HEK293 (cell line): ENCODE data around the gene ARL3.

Experiments used
- CTCF ChIA-PET: fragments of 350-600 bp; formaldehyde crosslinking; extraction: SDS; loops from one replicate; lab custom pipeline; 2021; ENCODE audit warnings: antibody characterized with exemption; lab: Yijun Ruan, JAX
- POLR2A ChIA-PET: fragments of 300-600 bp; formaldehyde crosslinking; extraction: SDS; loops from one replicate; lab custom pipeline; 2020; ENCODE audit warnings: antibody characterized with exemption, inconsistent platforms; lab: Yijun Ruan, JAX
- H3K27ac ChIP-seq: fragments of 200-500 bp; sonication (Bioruptor generic); 2 replicates; pipeline ENCODE4 v1.5.1; 2014; ENCODE audit warnings: low read depth, low read length, control low read depth, inconsistent platforms; ENCODE audit errors: extremely low read depth
- H3K36me3 ChIP-seq, 2 experiments: fragments of 200-500 bp in 1 of 2; sonication (Bioruptor generic) in 1 of 2; 1 replicate in 1 of 2; 2 replicates in 1 of 2; pipeline ENCODE4 v1.5.1; 2014 to 2017; ENCODE audit warnings: inconsistent platforms in 2 of 2, low read length in 2 of 2; ENCODE audit not compliant: control insufficient read depth in 2 of 2, insufficient read depth in 1 of 2
- H3K4me1 ChIP-seq: fragments of 200-500 bp; sonication (Bioruptor generic); 2 replicates; pipeline ENCODE4 v1.5.1; 2014; ENCODE audit warnings: mild to moderate bottlenecking, low read length, inconsistent platforms; ENCODE audit not compliant: control insufficient read depth, insufficient read depth
- H3K4me3 ChIP-seq: 2 replicates; pipeline ENCODE4 v1.5.1; 2011; ENCODE audit warnings: low read depth, mild to moderate bottlenecking, control low read depth, low read length, moderate library complexity
- H3K9me3 ChIP-seq: fragments of 200-500 bp; sonication (Bioruptor generic); 2 replicates; pipeline ENCODE4 v1.5.1; 2014; ENCODE audit warnings: low read depth, low read length, inconsistent platforms; ENCODE audit not compliant: control insufficient read depth, insufficient read depth
- FEZF1 ChIP-seq: fragments of 450-650 bp; formaldehyde crosslinking; IDR thresholded peaks from 2 replicates; pipeline ENCODE4 v1.5.1; 2016; ENCODE audit warnings: missing biosample characterization, missing genetic modification characterization
- GLIS1 ChIP-seq: fragments of 450-650 bp; formaldehyde crosslinking; IDR thresholded peaks from 2 replicates; pipeline ENCODE4 v1.5.1; 2016; ENCODE audit warnings: missing biosample characterization, missing genetic modification characterization
- SCRT1 ChIP-seq: fragments of 450-650 bp; formaldehyde crosslinking; IDR thresholded peaks from 2 replicates; pipeline ENCODE4 v1.5.1; 2016; ENCODE audit warnings: missing biosample characterization, missing genetic modification characterization, borderline replicate concordance
- SETDB1 ChIP-seq: IDR thresholded peaks from one replicate; pipeline ENCODE4 v1.6.1; 2017; ENCODE audit warnings: mild to moderate bottlenecking, low read length, moderate library complexity, mixed read lengths; ENCODE audit not compliant: insufficient read length
- ZBTB21 ChIP-seq: fragments of 450-650 bp; formaldehyde crosslinking; IDR thresholded peaks from 2 replicates; pipeline ENCODE4 v1.5.1; 2017; ENCODE audit warnings: missing biosample characterization, missing genetic modification characterization
- ZBTB7A ChIP-seq: fragments of 450-650 bp; formaldehyde crosslinking; IDR thresholded peaks from 2 replicates; pipeline ENCODE4 v1.5.1; 2016; ENCODE audit warnings: low read depth, missing biosample characterization, missing genetic modification characterization
- ZNF112 ChIP-seq: fragments of 450-650 bp; formaldehyde crosslinking; IDR thresholded peaks from 2 replicates; pipeline ENCODE4 v1.5.0; 2017; ENCODE audit warnings: missing biosample characterization, missing genetic modification characterization
- ZNF133 ChIP-seq: fragments of 450-650 bp; formaldehyde crosslinking; IDR thresholded peaks from 2 replicates; pipeline ENCODE4 v1.5.1; 2016; ENCODE audit warnings: missing biosample characterization, missing genetic modification characterization
- ZNF155 ChIP-seq: fragments of 450-650 bp; formaldehyde crosslinking; IDR thresholded peaks from 2 replicates; pipeline ENCODE4 v1.5.1; 2016; ENCODE audit warnings: missing biosample characterization, missing genetic modification characterization
- ZNF157 ChIP-seq: fragments of 450-650 bp; formaldehyde crosslinking; IDR thresholded peaks from 2 replicates; pipeline ENCODE4 v1.5.1; 2016; ENCODE audit warnings: missing biosample characterization, missing genetic modification characterization
- ZNF184 ChIP-seq: fragments of 450-650 bp; IDR thresholded peaks from 2 replicates; pipeline ENCODE4 v1.5.1; 2018; ENCODE audit warnings: missing biosample characterization, mild to moderate bottlenecking, missing genetic modification characterization
- ZNF2 ChIP-seq: fragments of 450-650 bp; formaldehyde crosslinking; IDR thresholded peaks from 2 replicates; pipeline ENCODE4 v1.5.1; 2016; ENCODE audit warnings: missing biosample characterization, missing genetic modification characterization
- ZNF248 ChIP-seq: fragments of 450-650 bp; formaldehyde crosslinking; IDR thresholded peaks from 2 replicates; pipeline ENCODE4 v1.5.1; 2017; ENCODE audit warnings: missing biosample characterization, missing genetic modification characterization
- ZNF292 ChIP-seq: fragments of 450-650 bp; formaldehyde crosslinking; IDR thresholded peaks from 2 replicates; pipeline ENCODE4 v1.5.1; 2016; ENCODE audit warnings: low read depth, missing biosample characterization, missing genetic modification characterization, borderline replicate concordance
- ZNF404 ChIP-seq: fragments of 450-650 bp; formaldehyde crosslinking; IDR thresholded peaks from 2 replicates; pipeline ENCODE4 v1.5.1; 2017; ENCODE audit warnings: missing biosample characterization, missing genetic modification characterization
- ZNF426 ChIP-seq: fragments of 450-650 bp; formaldehyde crosslinking; IDR thresholded peaks from 2 replicates; pipeline ENCODE4 v1.5.1; 2017; ENCODE audit warnings: missing biosample characterization, missing genetic modification characterization, mild to moderate bottlenecking, inconsistent platforms, moderate library complexity
- ZNF510 ChIP-seq: fragments of 450-650 bp; formaldehyde crosslinking; IDR thresholded peaks from 2 replicates; pipeline ENCODE4 v1.5.1; 2018; ENCODE audit warnings: mild to moderate bottlenecking, missing genetic modification characterization, missing biosample characterization; ENCODE audit not compliant: insufficient replicate concordance
- ZNF548 ChIP-seq: fragments of 450-650 bp; formaldehyde crosslinking; IDR thresholded peaks from 2 replicates; pipeline ENCODE4 v1.5.1; 2016; ENCODE audit warnings: missing biosample characterization, missing genetic modification characterization
- ZNF560 ChIP-seq: fragments of 450-650 bp; formaldehyde crosslinking; IDR thresholded peaks from 2 replicates; pipeline ENCODE4 v1.5.1; 2017; ENCODE audit warnings: missing biosample characterization, missing genetic modification characterization, borderline replicate concordance
- ZNF629 ChIP-seq: fragments of 450-650 bp; formaldehyde crosslinking; IDR thresholded peaks from 2 replicates; pipeline ENCODE4 v1.5.1; 2017; ENCODE audit warnings: missing biosample characterization, missing genetic modification characterization
- ZNF654 ChIP-seq: fragments of 450-650 bp; formaldehyde crosslinking; IDR thresholded peaks from 2 replicates; pipeline ENCODE4 v1.5.1; 2016; ENCODE audit warnings: low read depth, missing biosample characterization, missing genetic modification characterization
- ZNF660 ChIP-seq: fragments of 450-650 bp; IDR thresholded peaks from 2 replicates; pipeline ENCODE4 v1.5.1; 2018; ENCODE audit warnings: missing biosample characterization, mild to moderate bottlenecking, missing genetic modification characterization
- ZNF777 ChIP-seq: fragments of 450-650 bp; formaldehyde crosslinking; IDR thresholded peaks from 2 replicates; pipeline ENCODE4 v1.5.1; 2017; ENCODE audit warnings: missing biosample characterization, missing genetic modification characterization, borderline replicate concordance
- ZNF792 ChIP-seq: fragments of 450-650 bp; formaldehyde crosslinking; IDR thresholded peaks from 2 replicates; pipeline ENCODE4 v1.5.1; 2016; ENCODE audit warnings: missing biosample characterization, missing genetic modification characterization
- ZNF843 ChIP-seq: fragments of 450-650 bp; formaldehyde crosslinking; IDR thresholded peaks from 2 replicates; pipeline ENCODE4 v1.5.1; 2016; ENCODE audit warnings: missing biosample characterization, missing genetic modification characterization
- TF ChIP-seq, protein P1 (sequence below): fragments of 450-650 bp; formaldehyde crosslinking; IDR thresholded peaks from 2 replicates; pipeline ENCODE4 v1.5.1; 2017; ENCODE audit warnings: missing biosample characterization, missing genetic modification characterization
- TF ChIP-seq, protein P2 (sequence below): fragments of 450-650 bp; formaldehyde crosslinking; IDR thresholded peaks from 2 replicates; pipeline ENCODE4 v1.5.1; 2016; ENCODE audit warnings: missing biosample characterization, missing genetic modification characterization, borderline replicate concordance
- TF ChIP-seq, protein P3 (sequence below): fragments of 450-650 bp; formaldehyde crosslinking; optimal IDR thresholded peaks from 2 replicates; pipeline ENCODE3; 2016; ENCODE audit warnings: missing biosample characterization, mild to moderate bottlenecking, missing genetic modification characterization

The ARL3 gene

DNA sequence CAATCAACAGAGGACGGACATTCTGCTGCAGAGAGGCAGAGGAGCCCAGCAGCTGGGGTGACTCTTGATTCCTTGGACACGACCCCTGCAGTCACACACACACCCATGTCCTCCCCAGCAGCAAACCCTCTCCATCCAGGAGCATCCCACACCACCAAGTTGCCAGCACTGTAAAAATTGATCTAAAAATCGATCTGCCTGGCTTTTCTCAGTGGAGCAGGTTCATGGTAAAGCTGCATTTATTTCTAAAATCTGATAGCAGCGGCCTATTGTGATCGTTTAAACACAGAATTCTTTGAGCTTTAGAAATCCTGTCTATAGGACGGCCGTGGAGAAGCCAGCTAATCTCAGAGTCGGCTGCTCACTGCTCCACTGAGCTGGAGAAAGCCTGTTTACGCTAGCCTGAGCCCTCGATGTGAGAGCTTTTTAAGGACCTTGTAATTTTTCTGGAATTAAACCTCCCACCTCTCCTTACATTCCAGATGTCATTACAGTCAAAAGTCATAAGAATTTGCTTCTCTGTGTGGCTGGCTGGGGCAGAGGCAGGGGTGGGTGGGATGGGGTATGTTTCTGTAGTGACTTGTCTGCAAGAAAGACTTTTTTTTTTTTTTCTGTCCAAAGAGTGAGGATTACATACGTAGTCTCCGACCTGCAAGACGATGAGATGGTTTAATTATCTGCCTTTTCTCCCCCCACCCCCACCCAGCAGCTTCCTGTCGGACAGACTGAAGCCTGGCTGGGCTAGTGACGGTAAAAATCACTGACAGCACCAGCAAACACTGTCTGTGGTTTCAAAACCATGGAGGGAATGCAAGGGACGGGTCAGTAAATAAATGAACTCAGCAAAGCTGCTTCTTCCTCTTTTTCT, 38.3 kb downstream of the ARL3 start:
- Histone ChIP-seq H3K4me1 (peaks cover 15% of the 10 kb centered on the region), H3K4me3 (no peak overlapping the region), H3K36me3 (peaks cover 0 to 4% of the 10 kb centered on the region in 2 experiments; a peak in 1 of 3 replicates), H3K27ac (no peak overlapping the region), H3K9me3 (no peaks in the 10 kb centered on the region)
- CTCF ChIA-PET, result interaction anchor here (0.6 to 7.2 kb wide), 9 partner anchors 10 to 1009 kb away, joined by 3 to 57 read pairs (median 3); partner anchors contain the start of genes ARL3 and SFXN2
- POLR2A ChIA-PET, result interaction anchor here (0.7 to 2.3 kb wide), 7 partner anchors 15 to 199 kb away, joined by 3 to 13 read pairs (median 4); partner anchors contain the start of genes ARL3 and SFXN2
- no peak for TF ChIP-seq ZBTB7A (tag by site-specific recombination)
- TF ChIP-seq ZNF777 (tag by site-specific recombination), result no peak
- no peak for TF ChIP-seq ZNF660 (tag by site-specific recombination)
- no peak for TF ChIP-seq ZNF248 (tag by site-specific recombination)
- no peak for TF ChIP-seq ZNF133
- no peak for TF ChIP-seq ZNF548 (tag by site-specific recombination)
- no peak for TF ChIP-seq ZNF629
- no peak for TF ChIP-seq ZNF560 (tag by site-specific recombination)
- TF ChIP-seq ZNF404 (tag by site-specific recombination), result no peak
- TF ChIP-seq SETDB1, result no peak
- no peak for TF ChIP-seq ZNF112 (tag by site-specific recombination)
- no peak for TF ChIP-seq FEZF1 (tag by site-specific recombination)
- TF ChIP-seq ZNF510 (tag by site-specific recombination), result no peak

DNA sequence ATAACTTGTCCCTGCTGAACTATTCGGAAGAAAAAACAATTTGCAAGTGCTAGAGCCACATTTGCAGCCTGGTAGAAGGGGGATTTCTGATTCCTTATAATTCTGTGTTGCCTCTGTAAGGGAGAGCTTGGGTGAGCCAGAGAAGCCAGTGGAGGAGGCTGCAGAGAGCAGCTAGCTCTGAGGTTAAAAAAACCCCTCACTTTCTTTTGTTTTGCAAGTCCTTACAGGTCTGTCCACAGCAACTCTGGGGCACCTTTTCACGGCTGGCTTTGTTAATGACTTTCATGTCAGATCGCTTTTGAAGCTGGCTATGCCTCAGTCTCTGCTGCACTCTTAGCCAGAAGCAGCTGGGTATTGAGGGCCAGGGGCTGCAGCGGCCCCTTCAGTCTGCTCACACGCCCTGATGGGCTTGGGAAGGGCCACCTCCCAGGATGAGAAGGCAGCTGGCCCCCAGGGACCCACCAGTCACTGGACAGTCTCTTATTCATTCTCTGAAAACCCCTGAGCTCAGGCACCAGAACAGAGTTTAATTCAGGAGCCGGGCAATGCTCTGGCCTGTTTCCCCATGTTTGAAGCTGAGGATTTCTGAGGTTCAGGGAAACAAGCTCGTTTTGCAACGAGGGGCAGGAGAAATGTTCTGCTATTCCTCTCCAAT, 39.1 kb downstream of the ARL3 start:
- Histone ChIP-seq H3K4me1 (peaks cover 15% of the 10 kb centered on the region), H3K4me3 (no peak overlapping the region), H3K9me3 (no peaks in the 10 kb centered on the region), H3K27ac (no peak overlapping the region), H3K36me3 (no peaks in the 10 kb centered on the region)
- TF ChIP-seq ZNF2 (tag by site-specific recombination) (no peak), ZNF157 (tag by site-specific recombination) (no peak), ZNF155 (no peak), ZNF792 (no peak), ZNF292 (tag by site-specific recombination) (no peak), ZNF843 (tag by site-specific recombination) (no peak), ZNF560 (tag by site-specific recombination) (no peak), FEZF1 (tag by site-specific recombination) (no peak), ZNF184 (tag by site-specific recombination) (no peak), ZNF654 (tag by site-specific recombination) (no peak), ZBTB21 (no peak), SCRT1 (tag by site-specific recombination) (no peak), GLIS1 (tag by site-specific recombination) (no peak), ZNF426 (no peak)
- TF ChIP-seq, protein P1, sequence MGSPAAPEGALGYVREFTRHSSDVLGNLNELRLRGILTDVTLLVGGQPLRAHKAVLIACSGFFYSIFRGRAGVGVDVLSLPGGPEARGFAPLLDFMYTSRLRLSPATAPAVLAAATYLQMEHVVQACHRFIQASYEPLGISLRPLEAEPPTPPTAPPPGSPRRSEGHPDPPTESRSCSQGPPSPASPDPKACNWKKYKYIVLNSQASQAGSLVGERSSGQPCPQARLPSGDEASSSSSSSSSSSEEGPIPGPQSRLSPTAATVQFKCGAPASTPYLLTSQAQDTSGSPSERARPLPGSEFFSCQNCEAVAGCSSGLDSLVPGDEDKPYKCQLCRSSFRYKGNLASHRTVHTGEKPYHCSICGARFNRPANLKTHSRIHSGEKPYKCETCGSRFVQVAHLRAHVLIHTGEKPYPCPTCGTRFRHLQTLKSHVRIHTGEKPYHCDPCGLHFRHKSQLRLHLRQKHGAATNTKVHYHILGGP (tag by site-specific recombination), result no peak
- TF ChIP-seq, protein P2, sequence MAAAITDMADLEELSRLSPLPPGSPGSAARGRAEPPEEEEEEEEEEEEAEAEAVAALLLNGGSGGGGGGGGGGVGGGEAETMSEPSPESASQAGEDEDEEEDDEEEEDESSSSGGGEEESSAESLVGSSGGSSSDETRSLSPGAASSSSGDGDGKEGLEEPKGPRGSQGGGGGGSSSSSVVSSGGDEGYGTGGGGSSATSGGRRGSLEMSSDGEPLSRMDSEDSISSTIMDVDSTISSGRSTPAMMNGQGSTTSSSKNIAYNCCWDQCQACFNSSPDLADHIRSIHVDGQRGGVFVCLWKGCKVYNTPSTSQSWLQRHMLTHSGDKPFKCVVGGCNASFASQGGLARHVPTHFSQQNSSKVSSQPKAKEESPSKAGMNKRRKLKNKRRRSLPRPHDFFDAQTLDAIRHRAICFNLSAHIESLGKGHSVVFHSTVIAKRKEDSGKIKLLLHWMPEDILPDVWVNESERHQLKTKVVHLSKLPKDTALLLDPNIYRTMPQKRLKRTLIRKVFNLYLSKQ, result no peak
- TF ChIP-seq, protein P3, sequence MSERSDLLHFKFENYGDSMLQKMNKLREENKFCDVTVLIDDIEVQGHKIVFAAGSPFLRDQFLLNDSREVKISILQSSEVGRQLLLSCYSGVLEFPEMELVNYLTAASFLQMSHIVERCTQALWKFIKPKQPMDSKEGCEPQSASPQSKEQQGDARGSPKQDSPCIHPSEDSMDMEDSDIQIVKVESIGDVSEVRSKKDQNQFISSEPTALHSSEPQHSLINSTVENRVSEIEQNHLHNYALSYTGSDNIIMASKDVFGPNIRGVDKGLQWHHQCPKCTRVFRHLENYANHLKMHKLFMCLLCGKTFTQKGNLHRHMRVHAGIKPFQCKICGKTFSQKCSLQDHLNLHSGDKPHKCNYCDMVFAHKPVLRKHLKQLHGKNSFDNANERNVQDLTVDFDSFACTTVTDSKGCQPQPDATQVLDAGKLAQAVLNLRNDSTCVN (tag by site-specific recombination), result no peak
- POLR2A ChIA-PET, result interaction anchor here (0.9 to 2.3 kb wide), 5 partner anchors 14 to 39 kb away, joined by 3 to 13 read pairs (median 7); partner anchors contain the start of genes ARL3 and SFXN2
- CTCF ChIA-PET, result interaction anchor here (0.6 to 7.2 kb wide), 3 partner anchors 9 to 543 kb away, joined by 3 to 57 read pairs (median 6); partner anchors contain the start of genes ARL3 and SFXN2
